Measurements from ENCODE around the gene ITPK1.
"Not testable (repeated sequence)": the region's sequence is repeated elsewhere in the genome, so short reads cannot be mapped to it uniquely, and the experiment has no call there.

Gene ITPK1

DNA sequence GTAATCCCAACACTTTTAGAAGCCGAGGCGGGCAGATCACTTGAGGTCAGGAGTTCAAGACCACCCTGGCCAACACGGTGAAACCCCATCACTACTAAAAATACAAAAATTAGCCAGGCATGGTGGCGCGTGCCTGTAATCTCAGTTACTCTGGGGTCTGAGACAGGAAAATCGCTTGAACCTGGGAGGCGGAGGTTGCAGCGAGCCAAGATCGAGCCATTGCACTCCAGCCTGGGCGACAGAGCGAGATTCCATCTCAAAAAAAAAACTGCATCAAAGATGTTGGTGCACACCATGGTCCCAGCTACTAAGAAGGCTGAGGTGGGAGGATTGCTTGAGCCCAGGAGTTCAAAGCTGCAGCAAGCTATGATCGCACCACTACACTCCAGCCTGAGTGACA is 53.7 kb downstream of the ITPK1 start:
- not testable (repeated sequence) for DNase-seq (ENCODE audit: low read depth in 1 of 2, low spot score in 1 of 2)

DNA sequence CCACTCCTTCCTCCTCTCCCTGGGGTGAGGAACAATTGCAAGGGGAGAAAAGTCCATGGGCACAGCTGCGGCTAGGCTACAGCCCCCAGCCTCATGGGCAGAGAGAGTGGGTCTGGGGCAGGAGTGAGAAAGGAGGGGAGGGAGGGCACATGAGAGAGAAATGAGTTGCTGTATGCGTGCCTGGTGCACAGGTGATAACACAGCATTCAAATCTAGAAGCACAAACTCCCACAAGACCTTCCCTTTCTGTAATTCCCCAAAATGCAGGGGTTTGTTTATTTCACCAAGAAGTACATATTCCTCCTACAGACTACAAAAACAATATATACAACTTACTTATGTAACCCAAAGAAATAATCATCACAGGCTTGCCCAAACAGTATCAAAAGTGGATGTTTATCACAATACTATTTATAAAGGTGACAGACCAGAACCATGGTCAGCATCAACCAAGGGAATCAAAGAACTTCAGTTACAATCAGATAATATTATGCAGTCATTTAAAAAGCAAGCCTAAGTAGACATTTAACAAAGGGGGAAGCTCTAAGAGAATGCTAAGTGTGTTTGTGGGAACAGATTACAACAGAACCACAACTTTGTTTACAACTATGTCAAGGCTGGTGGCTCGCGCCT is 54.2 kb downstream of the ITPK1 start:
- DNase-seq (ENCODE audit: low read depth in 1 of 2, low spot score in 1 of 2): no peak

DNA sequence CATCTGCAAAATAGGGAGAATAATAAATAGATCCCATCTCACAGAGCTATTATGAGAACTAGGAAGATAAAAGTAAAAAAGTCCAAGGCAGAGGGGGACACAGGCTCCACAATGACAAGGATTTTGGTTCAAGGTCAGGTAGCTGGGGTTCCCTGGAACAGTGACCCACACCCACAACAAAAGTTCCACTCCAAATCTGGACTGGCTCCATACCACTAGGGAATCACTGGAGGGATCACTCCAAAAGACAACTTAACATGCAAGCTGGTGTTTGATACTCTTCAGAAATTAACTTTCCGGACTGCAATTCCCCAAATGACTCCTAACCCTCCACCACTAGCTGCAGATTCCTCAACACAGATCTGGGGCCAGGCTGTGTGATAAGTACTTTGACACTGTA is 54.9 kb downstream of the ITPK1 start:
- no peak for DNase-seq (ENCODE audit: low read depth in 1 of 2, low spot score in 1 of 2)

DNA sequence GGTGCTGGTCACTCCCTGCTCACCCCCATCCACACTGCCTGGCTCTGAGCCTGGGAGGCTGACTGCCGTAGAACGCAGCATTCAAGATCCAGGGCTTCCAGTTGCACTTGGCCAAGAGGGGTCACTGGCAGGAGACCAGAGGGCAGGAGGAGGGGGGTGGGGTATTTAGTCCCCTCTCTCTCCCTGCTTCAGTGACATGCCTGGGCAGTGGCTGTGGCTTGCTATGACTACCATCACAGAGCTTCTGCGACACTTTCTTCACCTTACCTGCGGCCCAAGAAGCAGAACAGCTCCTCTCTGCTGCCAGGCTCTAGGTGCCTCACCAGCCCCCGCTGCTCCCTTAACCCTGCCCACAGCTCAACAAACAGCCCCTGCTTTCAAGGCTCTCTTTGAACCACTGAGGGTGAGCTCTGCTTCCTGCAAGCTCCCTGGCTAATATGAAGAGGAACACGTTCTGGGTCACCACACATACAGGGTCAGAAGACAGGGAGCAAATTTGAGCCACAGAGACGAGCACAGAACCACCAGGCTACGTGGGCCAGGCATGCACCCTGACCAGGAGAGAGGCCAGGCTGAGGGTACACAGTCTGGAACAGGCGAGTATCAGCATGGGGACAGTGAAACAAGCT is 55.7 kb downstream of the ITPK1 start:
- DNase-seq (ENCODE audit: low read depth in 1 of 2, low spot score in 1 of 2): no peak

DNA sequence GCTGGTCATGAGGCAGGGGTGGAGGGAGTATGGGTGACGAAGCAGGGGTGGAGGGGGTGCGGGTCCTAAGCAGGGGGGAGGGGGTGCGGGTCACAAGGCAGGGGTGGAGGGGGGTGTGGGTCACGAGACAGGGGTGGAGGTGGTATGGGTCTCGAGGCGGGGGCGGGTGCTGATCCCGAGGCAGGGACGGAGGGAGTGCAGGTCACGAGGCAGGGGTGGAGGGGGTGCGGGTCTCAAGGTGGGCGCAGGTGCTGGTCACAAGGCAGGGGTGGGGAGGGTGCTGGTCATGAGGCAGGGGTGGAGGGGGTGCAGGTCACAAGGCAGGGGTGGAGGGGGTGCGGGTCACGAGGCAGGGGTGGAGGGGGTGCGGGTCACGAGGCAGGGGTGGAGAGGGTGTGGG is 56.5 kb downstream of the ITPK1 start:
- no peak for DNase-seq (ENCODE audit: low read depth in 1 of 2, low spot score in 1 of 2)

DNA sequence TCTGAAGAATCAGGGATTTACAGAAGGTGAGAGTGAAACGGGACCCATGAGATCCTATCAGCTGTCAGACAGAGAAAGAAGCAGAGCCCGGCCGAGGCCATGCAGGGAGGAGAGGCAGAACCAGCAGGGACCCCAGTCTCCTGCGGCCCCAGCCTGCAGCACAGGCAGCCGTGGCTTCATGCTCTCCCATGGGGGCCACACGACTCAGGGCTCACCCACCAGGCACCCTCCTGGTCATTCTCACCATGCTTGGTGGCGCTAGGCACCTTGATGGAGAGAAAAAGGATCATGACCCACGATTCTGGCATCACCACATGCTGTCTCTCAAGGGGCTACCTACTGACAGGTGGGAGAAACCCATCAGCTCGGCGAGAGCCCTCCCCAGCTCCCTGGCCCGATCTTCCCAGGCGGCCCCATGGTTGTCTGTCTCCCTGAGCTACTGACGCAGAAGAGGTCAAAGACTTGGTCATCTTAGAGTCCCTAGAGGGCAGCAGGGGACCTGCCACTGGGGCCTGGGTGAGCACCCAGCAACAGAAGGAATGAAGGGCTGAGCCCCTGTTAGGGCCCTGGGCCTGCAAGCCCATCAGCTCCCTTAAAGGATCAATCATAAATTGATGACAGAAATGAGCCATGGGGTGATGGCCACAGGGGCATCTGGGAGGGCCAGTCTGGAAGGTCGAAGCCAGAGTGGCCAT is 58.0 kb downstream of the ITPK1 start:
- DNase-seq (ENCODE audit: low read depth in 1 of 2, low spot score in 1 of 2): no peak

DNA sequence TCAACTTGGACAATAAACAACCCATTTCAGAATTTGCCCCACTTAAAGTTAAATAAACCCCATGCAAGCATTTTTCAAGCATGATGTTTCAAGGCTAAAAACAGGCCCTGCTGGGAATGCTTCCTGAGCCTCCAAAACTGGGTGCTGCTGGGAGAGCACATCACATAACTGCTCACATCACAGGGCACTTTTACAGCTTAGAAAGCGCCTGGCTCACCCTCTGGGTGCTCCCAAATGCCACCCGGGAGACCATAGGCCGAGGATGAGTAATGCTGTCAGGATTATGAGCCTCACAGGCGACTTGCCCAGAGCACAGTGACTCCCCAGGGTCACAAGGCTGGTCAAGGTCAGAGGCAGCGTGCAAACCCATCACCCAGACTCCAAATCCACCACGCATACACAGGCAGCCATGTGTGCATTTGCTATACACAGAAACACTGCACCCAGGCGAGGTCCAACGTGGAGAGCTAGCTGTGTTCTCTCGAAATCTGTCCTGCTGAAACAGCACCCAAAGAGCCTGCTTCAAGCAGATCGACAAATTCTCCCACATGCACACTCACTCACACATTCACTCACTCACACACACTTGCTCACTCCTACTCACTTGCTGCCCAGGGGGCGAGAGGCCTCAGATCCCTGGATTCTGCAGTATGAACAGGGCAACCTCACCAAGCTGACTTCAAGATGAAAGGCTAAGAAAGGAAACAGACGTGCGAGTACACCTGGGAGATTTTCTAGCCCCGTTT is 58.7 kb downstream of the ITPK1 start:
- DNase-seq (ENCODE audit: low read depth in 1 of 2, low spot score in 1 of 2): no peak

DNA sequence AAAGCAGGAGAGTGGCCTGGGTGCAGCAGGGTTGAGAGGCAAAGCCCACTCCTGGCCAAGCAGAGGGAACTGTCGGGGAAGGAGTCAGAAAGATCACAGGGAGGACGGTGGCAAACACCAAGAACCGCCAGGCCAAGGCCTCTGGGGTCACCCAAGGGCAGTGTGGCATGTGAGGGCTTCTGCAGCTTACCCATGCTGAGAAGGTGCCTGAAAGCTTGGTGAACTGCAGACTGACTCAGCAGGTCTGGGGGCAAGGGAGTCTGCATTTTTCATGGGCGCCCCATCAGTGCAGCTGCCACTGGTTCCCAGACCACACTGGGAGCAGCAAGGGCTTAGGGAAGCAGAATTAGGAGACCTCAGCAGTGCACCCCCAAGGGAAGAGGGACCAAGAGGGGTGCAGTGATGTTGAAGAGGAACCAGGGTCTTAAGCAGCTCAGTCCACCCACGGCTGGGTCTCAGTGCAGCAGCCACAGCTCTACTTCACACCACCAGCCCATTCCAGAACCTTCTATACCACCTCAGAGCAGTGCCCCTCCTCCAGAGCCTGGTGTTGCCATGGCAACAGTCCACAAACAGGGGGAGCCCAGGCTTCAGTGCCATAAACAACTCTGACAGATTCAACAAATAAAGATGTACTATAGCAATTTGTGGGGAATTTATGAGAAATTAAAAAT is 59.4 kb downstream of the ITPK1 start:
- DNase-seq (ENCODE audit: low read depth in 1 of 2, low spot score in 1 of 2): no peak

DNA sequence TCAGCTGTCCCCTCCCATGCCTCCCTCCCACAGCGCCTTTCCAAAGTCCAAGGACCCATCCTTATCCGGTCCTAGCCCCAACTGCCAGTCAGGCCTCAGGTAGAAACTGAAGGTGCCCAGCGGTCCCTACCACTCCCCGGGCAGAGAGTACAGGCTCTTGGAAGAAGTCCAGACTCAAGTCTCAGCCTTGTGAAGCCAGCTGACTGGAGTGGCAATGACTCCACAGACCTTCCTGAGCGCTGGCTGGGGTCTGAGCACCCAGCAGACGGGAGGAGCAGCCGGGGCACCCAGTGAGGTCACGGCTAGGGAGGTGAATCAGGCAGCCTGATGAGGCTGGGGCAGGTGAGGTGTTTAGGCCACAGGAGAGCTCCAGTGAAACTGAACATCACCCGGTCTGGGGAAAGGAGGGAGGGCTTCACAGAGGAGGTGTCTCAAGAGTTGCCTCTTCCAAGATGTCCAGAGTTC is 60.0 kb downstream of the ITPK1 start:
- no peak for DNase-seq (ENCODE audit: low read depth in 1 of 2, low spot score in 1 of 2)

DNA sequence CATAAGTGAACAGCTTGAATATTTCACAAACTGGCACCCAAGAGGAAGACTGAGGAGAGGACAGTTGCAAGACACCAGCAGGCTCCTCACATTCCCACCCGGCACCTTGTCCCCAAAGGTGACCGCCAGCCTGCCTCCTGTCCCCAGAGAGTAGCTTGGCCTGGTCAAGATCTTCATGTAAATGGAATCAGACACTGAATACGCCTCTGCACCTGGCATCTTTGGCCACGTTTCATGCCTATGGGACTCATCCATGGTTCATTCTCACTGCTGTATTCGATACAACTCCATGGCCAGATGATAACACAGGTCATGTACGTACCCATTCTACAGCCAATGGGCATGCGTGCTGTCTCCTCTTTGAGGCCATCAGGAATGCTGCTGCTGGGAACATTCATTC is 60.8 kb downstream of the ITPK1 start:
- no peak for DNase-seq (ENCODE audit: low read depth in 1 of 2, low spot score in 1 of 2)

DNA sequence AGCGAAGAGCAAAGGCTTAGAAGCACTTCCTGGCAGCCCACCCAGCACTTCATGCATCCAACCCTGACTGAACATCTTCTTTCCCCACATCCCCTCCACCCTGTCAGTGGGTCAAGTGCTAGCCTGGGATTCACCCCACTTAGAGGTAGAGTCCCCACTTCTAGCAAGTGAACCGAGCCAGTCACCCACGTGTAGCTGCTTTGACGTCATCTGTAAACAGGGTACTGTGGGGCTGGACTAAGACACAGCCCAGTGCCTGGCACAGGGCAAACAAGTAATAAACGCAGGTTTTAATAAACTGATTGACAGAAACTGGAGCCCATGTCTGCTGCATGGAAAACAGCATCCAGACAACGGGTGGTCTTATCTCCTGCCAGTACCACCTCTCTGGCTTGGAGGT is 61.7 kb downstream of the ITPK1 start:
- no peak for DNase-seq (ENCODE audit: low read depth in 1 of 2, low spot score in 1 of 2)

DNA sequence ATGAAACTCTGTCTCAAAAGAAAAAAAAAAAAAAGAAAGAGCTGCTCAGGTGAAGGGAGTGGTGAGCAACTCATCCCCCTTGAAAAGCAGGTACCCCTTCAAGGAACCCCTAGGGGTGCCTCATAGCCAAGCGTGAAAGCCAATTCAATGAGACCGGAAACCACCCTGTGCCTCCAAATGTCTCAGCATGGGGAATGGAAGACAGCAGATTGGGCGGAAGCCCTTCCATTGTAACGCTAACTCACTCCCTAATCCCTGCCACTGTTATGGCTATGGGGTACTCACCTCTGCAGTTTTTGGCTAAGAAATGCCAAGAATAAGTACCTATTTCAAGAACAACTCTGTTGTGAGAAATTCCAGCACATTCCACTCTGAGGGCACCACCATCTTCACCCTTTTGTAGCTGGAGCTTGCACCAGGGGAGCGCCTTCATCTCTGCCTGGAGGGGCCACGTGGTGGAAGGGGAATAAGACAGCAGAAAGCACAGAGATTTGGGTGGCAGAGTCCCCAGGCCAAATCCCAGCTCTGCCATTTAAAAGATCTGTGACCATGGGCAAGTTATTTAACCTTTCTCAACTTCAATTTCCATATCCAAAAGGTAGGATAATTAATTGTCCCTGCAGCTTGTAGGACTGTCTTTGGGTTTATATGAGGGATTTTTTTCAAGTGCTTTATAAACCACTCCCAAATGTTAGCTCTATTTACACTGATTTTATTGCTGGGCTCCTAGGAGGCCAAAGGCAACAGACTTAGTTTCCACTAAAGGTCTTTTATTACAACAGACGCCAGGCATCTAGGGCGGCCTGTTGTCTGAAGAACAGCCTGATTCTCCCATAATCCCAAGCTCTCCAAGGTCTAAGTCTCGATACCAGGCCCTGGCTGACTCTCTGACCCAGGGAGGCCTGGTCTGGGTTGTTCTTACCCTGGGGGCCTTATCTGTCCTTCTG is 63.9 kb downstream of the ITPK1 start:
- DNase-seq (ENCODE audit: low read depth in 1 of 2, low spot score in 1 of 2): no peak

DNA sequence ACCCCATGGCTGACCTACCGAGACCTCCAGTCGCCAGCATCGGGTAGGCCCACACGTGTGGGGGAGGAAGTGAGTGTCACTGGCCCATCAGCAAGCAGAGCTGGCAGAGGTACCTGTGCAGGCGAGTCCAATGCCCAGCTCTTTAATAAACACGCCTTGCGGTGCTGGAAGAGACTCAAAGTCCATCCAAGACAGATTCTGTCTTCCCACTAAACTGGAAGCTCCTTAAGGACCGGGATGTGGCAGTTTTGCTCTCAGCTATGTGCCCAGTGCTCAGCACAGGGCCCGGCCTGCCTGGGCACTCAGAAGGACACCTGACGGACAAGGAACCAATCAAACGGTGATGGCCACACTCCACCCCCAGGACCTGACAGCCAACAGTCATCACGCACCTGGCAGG is 65.0 kb downstream of the ITPK1 start:
- no peak for DNase-seq (ENCODE audit: low read depth in 1 of 2, low spot score in 1 of 2)

DNA sequence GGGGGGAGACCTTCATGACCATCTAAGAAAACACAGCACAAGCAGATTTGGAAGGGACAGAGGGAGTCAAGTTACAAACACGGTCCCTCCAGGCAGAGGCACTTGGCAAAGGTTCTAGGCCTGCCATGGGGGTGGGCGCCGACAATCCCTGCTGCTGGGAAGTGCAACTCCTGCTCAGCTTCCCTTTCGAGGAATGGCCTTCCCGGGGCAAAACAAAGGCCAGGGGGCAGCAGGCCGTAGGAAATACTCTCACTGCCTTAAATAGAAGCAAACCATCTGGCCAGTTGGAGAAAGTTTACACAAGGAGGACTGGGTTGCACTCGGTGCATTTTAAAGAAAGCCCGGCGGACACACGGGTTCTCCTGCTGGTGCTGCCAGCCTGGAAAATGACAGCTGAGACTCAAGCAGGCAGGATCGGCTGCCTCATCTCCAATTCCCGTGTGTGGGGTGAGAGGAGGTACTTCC is 65.8 kb downstream of the ITPK1 start:
- no peak for DNase-seq (ENCODE audit: low read depth in 1 of 2, low spot score in 1 of 2)

DNA sequence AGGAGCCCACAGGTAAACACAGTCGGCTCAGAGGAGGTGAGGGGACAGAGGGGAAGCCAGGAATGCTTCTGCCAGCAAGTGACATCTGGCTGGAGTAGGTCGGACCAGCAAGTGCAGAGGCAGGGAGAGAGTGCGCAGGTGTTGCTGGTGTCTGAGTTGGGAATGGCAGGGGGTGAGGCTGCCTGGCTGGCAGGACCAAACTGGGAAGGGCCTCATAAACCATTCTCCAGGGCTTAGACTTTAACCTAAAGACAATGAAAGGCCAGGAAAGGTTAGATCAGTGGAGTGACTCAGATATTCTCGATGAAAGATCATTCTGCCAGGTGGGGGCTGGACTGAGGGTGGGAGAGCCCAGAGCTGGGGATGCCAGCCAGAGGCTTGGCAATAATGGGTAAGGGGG is 66.4 kb downstream of the ITPK1 start:
- DNase-seq (ENCODE audit: low read depth in 1 of 2, low spot score in 1 of 2): no peak

DNA sequence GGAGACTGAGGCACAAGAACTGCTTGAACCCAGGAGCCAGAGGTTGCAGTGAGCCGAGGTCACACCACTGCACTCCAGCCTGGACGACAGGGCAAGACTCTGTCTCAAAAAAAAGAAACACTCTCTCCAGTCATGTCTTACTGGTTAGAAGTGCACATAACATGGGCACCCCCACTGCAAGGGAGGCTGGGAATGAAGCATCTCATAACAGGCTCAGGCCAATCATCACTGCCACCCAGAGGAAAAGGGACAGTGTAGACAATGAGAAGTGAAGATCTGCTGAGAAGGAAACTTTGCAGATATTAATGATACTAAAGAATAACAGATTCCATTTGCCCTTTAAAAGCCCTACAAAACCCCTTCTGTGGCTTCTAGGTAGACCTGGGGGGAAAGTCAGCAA is 66.9 kb downstream of the ITPK1 start:
- no peak for DNase-seq (ENCODE audit: low read depth in 1 of 2, low spot score in 1 of 2)

DNA sequence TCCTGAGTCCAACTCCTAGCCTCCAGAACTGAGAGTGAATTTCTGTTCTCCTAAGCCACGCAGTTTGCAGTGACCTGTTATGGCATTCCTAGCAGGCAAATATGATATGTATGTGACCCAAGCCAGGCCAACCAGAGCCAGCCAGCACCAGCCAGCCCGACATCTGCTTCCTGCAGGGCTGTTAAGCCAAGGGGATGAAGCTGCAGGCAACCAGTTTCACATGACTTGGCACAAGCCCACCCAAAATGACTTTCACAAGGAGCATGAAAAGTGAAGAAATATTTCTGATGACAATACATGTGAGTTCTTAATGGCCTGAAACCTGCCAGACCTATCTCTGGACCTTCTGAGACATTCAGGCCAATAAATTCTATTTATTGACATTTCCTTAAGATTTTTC is 68.1 kb downstream of the ITPK1 start:
- no peak for DNase-seq (ENCODE audit: low read depth in 1 of 2, low spot score in 1 of 2)

DNA sequence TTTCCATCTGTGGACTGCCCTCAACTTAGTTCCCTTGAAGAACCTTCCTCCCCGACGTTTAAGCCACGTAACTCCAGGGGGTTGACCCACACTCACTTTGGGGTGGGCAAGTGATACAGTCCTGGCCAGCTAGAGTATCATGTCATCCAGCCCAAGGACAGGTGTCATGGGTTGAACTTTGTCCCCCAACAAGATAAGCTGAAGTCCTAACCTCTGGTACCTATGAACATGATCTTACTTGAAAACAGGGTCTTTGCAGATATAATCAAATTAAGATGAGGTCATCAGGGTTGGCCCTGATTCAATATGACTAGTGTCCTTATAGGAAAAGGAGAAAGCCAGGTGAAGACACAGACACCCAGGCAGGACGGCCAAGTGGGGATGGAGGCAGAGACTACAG is 68.6 kb downstream of the ITPK1 start:
- no peak for DNase-seq (ENCODE audit: low read depth in 1 of 2, low spot score in 1 of 2)

DNA sequence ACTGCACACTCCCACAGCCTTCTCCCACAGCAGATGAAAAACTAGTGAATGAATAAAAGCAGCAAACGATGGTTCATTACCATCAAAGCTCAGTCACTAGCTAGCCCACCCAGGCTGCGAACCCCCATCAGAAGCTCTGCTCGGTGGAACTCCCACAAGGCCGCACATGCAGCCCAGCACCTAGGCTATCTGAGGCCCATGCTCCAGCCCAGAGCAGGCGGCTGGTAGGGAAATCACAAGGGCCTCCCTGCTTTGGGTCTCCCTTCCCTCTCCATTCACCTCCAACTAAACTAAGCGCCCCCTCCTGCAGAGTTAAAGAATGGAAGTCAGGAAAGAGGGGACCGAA is 69.0 kb downstream of the ITPK1 start:
- DNase-seq (ENCODE audit: low read depth in 1 of 2, low spot score in 1 of 2): no peak

DNA sequence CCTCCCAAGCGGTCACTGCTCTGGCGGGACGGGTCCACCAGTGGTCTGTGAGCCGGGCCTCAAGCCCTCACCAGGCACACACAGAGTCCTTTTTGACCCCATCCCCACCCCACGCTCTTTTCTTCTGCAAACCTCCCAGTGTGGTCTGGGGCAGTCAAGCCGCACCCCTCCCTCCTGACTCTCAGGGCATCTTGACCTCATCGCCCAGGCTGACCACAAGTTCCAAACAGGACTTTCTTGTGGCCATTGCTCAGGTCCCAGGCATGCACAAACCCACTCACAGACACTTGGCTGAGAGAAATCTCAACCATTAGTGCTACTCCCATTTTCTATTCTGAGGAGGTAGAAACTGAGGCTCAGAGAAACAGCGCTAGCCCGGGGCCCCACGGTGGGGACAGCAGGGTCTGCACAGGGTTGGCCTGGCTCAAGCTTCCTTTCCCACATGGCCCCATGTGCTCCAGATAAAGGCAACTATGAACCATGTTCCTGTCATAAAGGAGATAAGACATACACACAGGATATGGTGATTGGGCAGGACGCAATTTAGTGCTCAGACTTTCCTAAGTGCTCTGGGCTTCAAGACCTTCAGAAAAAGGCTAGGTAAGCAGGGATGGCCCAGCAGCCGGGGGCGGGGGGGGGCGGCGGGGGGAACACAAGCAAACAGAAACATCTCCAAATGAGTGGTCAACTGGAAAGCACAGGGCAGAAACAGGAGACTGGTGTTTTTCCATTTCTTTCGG is 69.6 kb downstream of the ITPK1 start:
- DNase-seq (ENCODE audit: low read depth in 1 of 2, low spot score in 1 of 2): no peak

Data from activated CD4-positive, alpha-beta T cell treated with anti-CD3 and anti-CD28 coated beads, Interleukin-2, amount 50 U/mL, for 24 hours (primary cell).